Esophagus muscularis mucosa (tissue), 3 donors: ENCODE results near the gene ATP5IF1.

Source experiments
- POLR2A ChIP-seq: fragments of 450-650 bp; IDR thresholded peaks from one replicate; pipeline ENCODE4 v1.6.1; 2017; ENCODE audit warnings: antibody characterized with exemption, moderate library complexity, mild to moderate bottlenecking, low read depth
- POLR2AphosphoS5 ChIP-seq, 2 donors: sonication (generic); formaldehyde crosslinking; IDR thresholded peaks; one replicate each; pipeline ENCODE4 v1.6.1; 2017; ENCODE audit warnings: antibody characterized with exemption in 2 of 2
- TF ChIP-seq, protein P1 (sequence below), 3 experiments: fragments of 200-600 bp in 2 of 3; fragments of 450-650 bp in 1 of 3; sonication (generic) in 2 of 3; IDR thresholded peaks; one replicate each; pipeline ENCODE4 v1.5.1; 2017 to 2019; ENCODE audit warnings: antibody characterized with exemption in 3 of 3, mild to moderate bottlenecking in 2 of 3, moderate library complexity in 1 of 3

- TF ChIP-seq, protein P1, sequence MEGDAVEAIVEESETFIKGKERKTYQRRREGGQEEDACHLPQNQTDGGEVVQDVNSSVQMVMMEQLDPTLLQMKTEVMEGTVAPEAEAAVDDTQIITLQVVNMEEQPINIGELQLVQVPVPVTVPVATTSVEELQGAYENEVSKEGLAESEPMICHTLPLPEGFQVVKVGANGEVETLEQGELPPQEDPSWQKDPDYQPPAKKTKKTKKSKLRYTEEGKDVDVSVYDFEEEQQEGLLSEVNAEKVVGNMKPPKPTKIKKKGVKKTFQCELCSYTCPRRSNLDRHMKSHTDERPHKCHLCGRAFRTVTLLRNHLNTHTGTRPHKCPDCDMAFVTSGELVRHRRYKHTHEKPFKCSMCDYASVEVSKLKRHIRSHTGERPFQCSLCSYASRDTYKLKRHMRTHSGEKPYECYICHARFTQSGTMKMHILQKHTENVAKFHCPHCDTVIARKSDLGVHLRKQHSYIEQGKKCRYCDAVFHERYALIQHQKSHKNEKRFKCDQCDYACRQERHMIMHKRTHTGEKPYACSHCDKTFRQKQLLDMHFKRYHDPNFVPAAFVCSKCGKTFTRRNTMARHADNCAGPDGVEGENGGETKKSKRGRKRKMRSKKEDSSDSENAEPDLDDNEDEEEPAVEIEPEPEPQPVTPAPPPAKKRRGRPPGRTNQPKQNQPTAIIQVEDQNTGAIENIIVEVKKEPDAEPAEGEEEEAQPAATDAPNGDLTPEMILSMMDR (IDR thresholded peaks at IDR 0.05) = no peak
- no peak for TF ChIP-seq POLR2AphosphoS5 (IDR thresholded peaks at IDR 0.05)
- no peak for TF ChIP-seq POLR2A
Observed at GRCh38 chr1:28193701-28194161, 42.2 kb upstream of the ATP5IF1 start.
